ENCODE measurements around the gene ADAMTS14. TPM values are rescaled to one million over a fixed set of nuclear protein-coding genes. Genes with fewer than 3 reads are reported as not detected.

The ADAMTS14 gene
- 0.18 and 1.3 TPM in 2 replicates for total RNA-seq

GRCh38 chr10:70672165-70673042 lies at the start of gene ADAMTS14:
Gene ADAMTS14, plus strand, starts transcription at chr10:70672506. Its CDS starts 297 bp downstream, at chr10:70672803.

GRCh38 chr10:70785190-70785589 lies 112.9 kb downstream of the ADAMTS14 start, which contains the start of gene TBATA:
Gene TBATA, minus strand, starts transcription at chr10:70785377. Its CDS starts 1,998 bp downstream, at chr10:70783379.

Other genes with a start within 250 kb of the ADAMTS14 start
- not detected in 2 replicates for gene NODAL, start 230.8 kb upstream of the ADAMTS14 start, total RNA-seq
- gene PALD1, start 193.7 kb upstream of the ADAMTS14 start, total RNA-seq: 0.72 and 5.3 TPM in 2 replicates
- not detected in 2 replicates for gene PRF1, start 69.8 kb upstream of the ADAMTS14 start, total RNA-seq
- not detected in 2 replicates for gene TBATA, start 112.9 kb downstream of the ADAMTS14 start, total RNA-seq
- gene SGPL1, start 143.4 kb downstream of the ADAMTS14 start, total RNA-seq: 14.4 and 18.3 TPM in 2 replicates
- gene PCBD1, start 216.1 kb downstream of the ADAMTS14 start, total RNA-seq: 13.5 and 22.5 TPM in 2 replicates

Measured in cardiac atrium fibroblast (primary cell).